ENCODE measurements around the gene SLC44A2. TPM values are rescaled to one million over a fixed set of nuclear protein-coding genes. Genes with fewer than 3 reads are reported as not detected.
A peak's percentile ranks its signal among the peaks of the same experiment; 100 is the strongest.

Gene SLC44A2
- total RNA-seq, 1 donor from 2014 or later = 89.4 TPM

GRCh38 chr19:10620786-10621185 is 4.6 kb upstream of the SLC44A2 start:
- H3K4me1 ChIP-seq = peaks cover 44% of the 10 kb centered on the region
- H3K27me3 ChIP-seq = no peaks in the 10 kb centered on the region
- H3K27ac ChIP-seq = no peak overlapping the region
- H3K9me3 ChIP-seq = no peaks in the 10 kb centered on the region
- no peak for DNase-seq (ENCODE audit: extremely low spot score in 2 of 2)
- TF ChIP-seq CTCF (IDR thresholded peaks at IDR 0.05) (no peak), POLR2AphosphoS5 (IDR thresholded peaks at IDR 0.05; ENCODE audit: insufficient read depth in 1 of 2, low read depth in 1 of 2) (no peak), POLR2A (IDR thresholded peaks at IDR 0.05) (no peak)
- no peaks in the 10 kb centered on the region for H3K36me3 ChIP-seq
- no peak overlapping the region for H3K4me3 ChIP-seq
- intact Hi-C loops (cut with DNase I) = no loop called here

- Histone ChIP-seq H3K27me3 (no peaks in the 10 kb centered on the region), H3K27ac (no peak overlapping the region), H3K4me3 (no peak overlapping the region), H3K4me1 (peaks cover 45% of the 10 kb centered on the region), H3K9me3 (no peaks in the 10 kb centered on the region), H3K36me3 (no peaks in the 10 kb centered on the region)
- intact Hi-C loops (cut with DNase I) = no loop called here
- no peak for DNase-seq (ENCODE audit: extremely low spot score in 2 of 2)
- TF ChIP-seq CTCF (IDR thresholded peaks at IDR 0.05) (no peak), POLR2AphosphoS5 (IDR thresholded peaks at IDR 0.05; ENCODE audit: insufficient read depth in 1 of 2, low read depth in 1 of 2) (no peak), POLR2A (IDR thresholded peaks at IDR 0.05) (no peak)
Measured at GRCh38 chr19:10621966-10622365, 3.4 kb upstream of the SLC44A2 start.

DNA sequence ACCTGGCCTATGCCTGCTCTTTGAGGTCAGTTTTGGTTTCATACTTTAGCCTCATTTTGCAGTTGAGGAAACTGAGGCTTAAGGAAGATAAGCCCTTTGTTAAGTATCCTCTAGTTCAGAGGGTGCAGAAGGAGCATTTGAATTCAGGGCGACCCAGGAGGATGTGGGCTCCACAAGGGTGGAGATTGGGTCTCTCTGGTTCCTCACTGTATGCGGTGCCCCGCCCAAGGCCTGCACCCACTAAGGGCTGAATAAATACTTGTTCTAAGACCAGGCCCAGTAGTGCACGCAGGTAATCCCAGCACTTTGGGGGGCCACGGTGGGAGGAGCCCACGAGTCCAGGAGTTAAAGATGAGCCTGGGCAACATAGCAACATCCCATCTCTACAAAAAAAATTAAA is 768 bp upstream of the SLC44A2 start:
- Histone ChIP-seq H3K4me3 (peak overlapping the region in 1 of 2 donors; percentile 76), H3K36me3 (peaks cover 0 to 15% of the 10 kb centered on the region in 2 donors), H3K4me1 (peaks cover 30% of the 10 kb centered on the region), H3K27me3 (no peaks in the 10 kb centered on the region), H3K9me3 (no peaks in the 10 kb centered on the region), H3K27ac (peak overlapping the region; percentile 95)
- intact Hi-C loops (cut with DNase I) = no loop called here
- TF ChIP-seq CTCF (IDR thresholded peaks at IDR 0.05) (no peak), POLR2A (IDR thresholded peaks at IDR 0.05) (no peak), POLR2AphosphoS5 (IDR thresholded peaks at IDR 0.05; ENCODE audit: insufficient read depth in 1 of 2, low read depth in 1 of 2) (no peak)
- no peak for DNase-seq (ENCODE audit: extremely low spot score in 2 of 2)

DNA sequence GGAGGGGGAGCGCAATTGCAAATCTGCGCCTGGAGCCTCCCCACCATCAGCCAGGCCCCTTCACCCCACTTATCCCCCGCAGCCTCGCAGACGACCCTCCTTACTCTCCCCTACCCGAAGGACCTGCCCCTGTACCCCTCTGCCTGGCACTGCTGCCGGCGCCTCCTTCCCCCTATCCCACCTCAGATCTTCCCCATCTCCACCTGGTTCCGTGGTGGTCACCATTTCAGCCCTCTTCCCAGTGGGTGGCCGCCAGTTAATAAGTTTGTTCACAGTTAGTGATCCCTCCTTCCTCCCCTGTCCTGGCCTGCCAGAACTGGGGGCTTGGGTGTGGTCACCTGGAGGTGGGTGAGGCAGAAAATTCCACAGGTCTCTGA is 397 bp downstream of the SLC44A2 start:
- TF ChIP-seq POLR2AphosphoS5 (IDR thresholded peaks at IDR 0.05; ENCODE audit: insufficient read depth in 1 of 2, low read depth in 1 of 2) = no peak
- TF ChIP-seq POLR2A (IDR thresholded peaks at IDR 0.05) = no peak
- no peak for TF ChIP-seq CTCF (IDR thresholded peaks at IDR 0.05)
- peak overlapping the region; percentile 95 for H3K27ac ChIP-seq
- no peak for DNase-seq (ENCODE audit: extremely low spot score in 2 of 2)
- peaks cover 30% of the 10 kb centered on the region for H3K4me1 ChIP-seq
- H3K27me3 ChIP-seq = no peaks in the 10 kb centered on the region
- peak overlapping the region; percentile 73 to 76 for H3K4me3 ChIP-seq
- H3K36me3 ChIP-seq = peaks cover 0 to 16% of the 10 kb centered on the region in 2 donors
- no peaks in the 10 kb centered on the region for H3K9me3 ChIP-seq
- intact Hi-C loops (cut with DNase I) = no loop called here

GRCh38 chr19:10631874-10632273 is 6.5 kb downstream of the SLC44A2 start:
- Histone ChIP-seq H3K36me3 (peaks cover 0 to 64% of the 10 kb centered on the region in 2 donors), H3K27ac (no peak overlapping the region), H3K4me1 (peaks cover 4% of the 10 kb centered on the region), H3K9me3 (no peaks in the 10 kb centered on the region), H3K4me3 (no peak overlapping the region), H3K27me3 (no peaks in the 10 kb centered on the region)
- intact Hi-C loops (cut with DNase I) = no loop called here
- no peak for DNase-seq (ENCODE audit: extremely low spot score in 2 of 2)
- TF ChIP-seq CTCF (IDR thresholded peaks at IDR 0.05) = no peak
- TF ChIP-seq POLR2AphosphoS5 (IDR thresholded peaks at IDR 0.05; ENCODE audit: insufficient read depth in 1 of 2, low read depth in 1 of 2) = no peak
- TF ChIP-seq POLR2A (IDR thresholded peaks at IDR 0.05) = no peak
